ENCODE results near the gene UBE2E2. TPM values are rescaled to one million over a fixed set of nuclear protein-coding genes. Genes with fewer than 3 reads are reported as not detected.

The UBE2E2 gene
- total RNA-seq, 1 donor from 2014 or later = 32.5 TPM

- DNase-seq (ENCODE audit: low read depth) = no peak
- no peak overlapping the region for H3K4me3 ChIP-seq (ENCODE audit: low read depth, low read length)
- TF ChIP-seq, protein P1, sequence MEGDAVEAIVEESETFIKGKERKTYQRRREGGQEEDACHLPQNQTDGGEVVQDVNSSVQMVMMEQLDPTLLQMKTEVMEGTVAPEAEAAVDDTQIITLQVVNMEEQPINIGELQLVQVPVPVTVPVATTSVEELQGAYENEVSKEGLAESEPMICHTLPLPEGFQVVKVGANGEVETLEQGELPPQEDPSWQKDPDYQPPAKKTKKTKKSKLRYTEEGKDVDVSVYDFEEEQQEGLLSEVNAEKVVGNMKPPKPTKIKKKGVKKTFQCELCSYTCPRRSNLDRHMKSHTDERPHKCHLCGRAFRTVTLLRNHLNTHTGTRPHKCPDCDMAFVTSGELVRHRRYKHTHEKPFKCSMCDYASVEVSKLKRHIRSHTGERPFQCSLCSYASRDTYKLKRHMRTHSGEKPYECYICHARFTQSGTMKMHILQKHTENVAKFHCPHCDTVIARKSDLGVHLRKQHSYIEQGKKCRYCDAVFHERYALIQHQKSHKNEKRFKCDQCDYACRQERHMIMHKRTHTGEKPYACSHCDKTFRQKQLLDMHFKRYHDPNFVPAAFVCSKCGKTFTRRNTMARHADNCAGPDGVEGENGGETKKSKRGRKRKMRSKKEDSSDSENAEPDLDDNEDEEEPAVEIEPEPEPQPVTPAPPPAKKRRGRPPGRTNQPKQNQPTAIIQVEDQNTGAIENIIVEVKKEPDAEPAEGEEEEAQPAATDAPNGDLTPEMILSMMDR (conservative IDR thresholded peaks at IDR 0.05; ENCODE audit: low read depth, low read length) = no peak
Observed at GRCh38 chr3:23219117-23219516, 16.0 kb downstream of the UBE2E2 start.

GRCh38 chr3:23219552-23219951 is 16.4 kb downstream of the UBE2E2 start:
- no peak overlapping the region for H3K4me3 ChIP-seq (ENCODE audit: low read depth, low read length)
- DNase-seq (ENCODE audit: low read depth) = no peak
- TF ChIP-seq, protein P1 (conservative IDR thresholded peaks at IDR 0.05; ENCODE audit: low read depth, low read length) = no peak

GRCh38 chr3:23221136-23221535 is 18.0 kb downstream of the UBE2E2 start:
- no peak for DNase-seq (ENCODE audit: low read depth)
- TF ChIP-seq, protein P1 (conservative IDR thresholded peaks at IDR 0.05; ENCODE audit: low read depth, low read length) = no peak
- H3K4me3 ChIP-seq (ENCODE audit: low read depth, low read length) = no peak overlapping the region

DNA sequence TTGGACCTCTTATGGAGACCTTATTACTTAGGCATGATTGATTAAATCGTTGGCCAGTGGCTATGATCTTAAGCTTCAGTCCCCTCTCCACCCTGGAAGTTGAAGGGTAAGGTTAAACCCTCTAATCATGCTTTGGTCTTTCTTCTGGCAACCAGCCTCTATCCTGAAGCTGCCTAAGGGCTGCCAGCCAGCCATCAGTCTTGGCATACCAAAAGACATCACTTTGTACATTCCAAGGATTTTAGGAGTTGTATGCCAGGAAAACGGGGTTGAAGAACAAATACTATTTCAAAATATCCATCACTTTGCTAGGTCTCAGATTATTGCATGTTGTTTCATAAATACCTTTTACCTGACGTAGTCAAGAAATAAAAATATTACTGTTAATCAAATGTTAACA is 28.9 kb downstream of the UBE2E2 start:
- no peak overlapping the region for H3K4me3 ChIP-seq (ENCODE audit: low read depth, low read length)
- no peak for DNase-seq (ENCODE audit: low read depth)
- TF ChIP-seq, protein P1 (conservative IDR thresholded peaks at IDR 0.05; ENCODE audit: low read depth, low read length) = no peak

DNA sequence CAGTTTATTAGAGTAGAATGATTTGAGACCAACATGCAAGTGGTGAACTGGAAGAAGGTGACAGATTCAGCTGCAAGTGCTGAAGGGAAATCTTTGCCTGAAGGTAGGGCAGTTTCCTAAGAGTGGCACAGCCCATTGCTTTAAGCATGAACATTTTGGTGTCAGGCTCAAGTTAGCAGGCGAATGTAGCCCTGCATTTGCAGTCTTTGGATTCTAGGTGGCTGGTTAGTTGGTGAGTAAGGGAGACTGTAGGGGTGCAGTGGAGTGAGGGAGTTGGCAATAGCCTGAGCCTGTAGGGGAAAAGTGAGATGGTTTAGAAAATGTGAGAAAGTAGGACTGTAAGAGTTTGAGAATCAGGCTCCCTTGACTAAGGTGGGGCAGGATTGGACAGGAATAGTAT is 29.7 kb downstream of the UBE2E2 start:
- no peak overlapping the region for H3K4me3 ChIP-seq (ENCODE audit: low read depth, low read length)
- TF ChIP-seq, protein P1 (conservative IDR thresholded peaks at IDR 0.05; ENCODE audit: low read depth, low read length) = no peak
- no peak for DNase-seq (ENCODE audit: low read depth)

- TF ChIP-seq, protein P1 (conservative IDR thresholded peaks at IDR 0.05; ENCODE audit: low read depth, low read length) = no peak
- no peak overlapping the region for H3K4me3 ChIP-seq (ENCODE audit: low read depth, low read length)
- no peak for DNase-seq (ENCODE audit: low read depth)
Observed at GRCh38 chr3:23235264-23235663, 32.1 kb downstream of the UBE2E2 start.

- TF ChIP-seq, protein P1 (conservative IDR thresholded peaks at IDR 0.05; ENCODE audit: low read depth, low read length) = no peak
- H3K4me3 ChIP-seq (ENCODE audit: low read depth, low read length) = no peak overlapping the region
- DNase-seq (ENCODE audit: low read depth) = no peak
Observed at GRCh38 chr3:23236890-23237289, 33.8 kb downstream of the UBE2E2 start.

Measured in epithelial cell of proximal tubule (primary cell).